GM18951 (cell line): ENCODE measurements around the gene C1QTNF9B.

Experiments
- POLR2A ChIP-seq: IDR thresholded peaks from 4 replicates; pipeline ENCODE4 v1.6.1; 2011; ENCODE audit warnings: mild to moderate bottlenecking; ENCODE audit not compliant: insufficient read length, insufficient read depth; ENCODE audit errors: extremely low read depth
- in situ Hi-C: fragments of 300-500 bp; cut with MboI; formaldehyde crosslinking; loops from one replicate; pipeline ENCODE4 v1.12.0; 2022; ENCODE audit warnings: low sequenced_read_pairs, mixed read lengths, inconsistent platforms; ENCODE audit not compliant: unreplicated experiment

Gene C1QTNF9B

DNA sequence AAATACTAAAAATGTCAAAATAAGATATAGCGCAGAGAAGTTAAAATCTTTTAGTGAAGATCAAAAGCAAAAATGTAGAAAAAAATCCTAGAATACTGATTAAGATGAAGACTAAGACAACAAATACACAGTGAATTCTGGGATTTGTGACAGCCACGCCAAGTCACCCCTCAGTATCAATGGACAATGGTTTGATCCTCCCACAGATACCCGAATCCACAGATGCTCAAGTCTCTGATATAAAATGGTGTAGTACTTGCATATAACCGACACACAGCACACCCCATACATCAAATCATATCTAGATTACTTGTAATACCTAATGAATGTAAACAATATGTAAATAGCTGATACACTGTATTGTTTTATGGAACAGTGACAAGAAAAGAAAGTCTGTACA is 14.0 kb downstream of the C1QTNF9B start:
- in situ Hi-C loops = loop anchor here (25.0 kb wide), 1 partner anchor 421 kb away; no protein-coding TSS in a partner anchor
- TF ChIP-seq POLR2A = no peak

DNA sequence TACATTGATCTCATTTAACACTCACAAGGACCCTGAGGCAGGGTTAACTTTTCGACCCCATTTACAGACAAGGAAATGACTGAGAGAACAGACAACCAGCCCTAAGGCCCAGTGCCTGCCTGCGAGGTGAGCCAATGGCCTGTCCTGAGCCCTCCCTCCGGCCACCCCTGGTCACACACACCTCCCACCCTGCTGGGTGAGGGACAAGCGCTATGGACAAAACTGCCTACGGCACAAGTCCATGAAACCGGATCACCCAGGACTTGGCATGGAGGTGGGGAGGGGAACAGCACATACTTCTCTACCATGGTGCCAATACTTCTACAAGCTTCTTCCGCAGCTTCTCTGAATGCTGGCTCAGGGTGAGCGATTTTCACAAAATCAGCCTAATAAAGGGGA is 15.9 kb downstream of the C1QTNF9B start:
- in situ Hi-C loops = loop anchor here (25.0 kb wide), 1 partner anchor 419 kb away; no protein-coding TSS in a partner anchor

DNA sequence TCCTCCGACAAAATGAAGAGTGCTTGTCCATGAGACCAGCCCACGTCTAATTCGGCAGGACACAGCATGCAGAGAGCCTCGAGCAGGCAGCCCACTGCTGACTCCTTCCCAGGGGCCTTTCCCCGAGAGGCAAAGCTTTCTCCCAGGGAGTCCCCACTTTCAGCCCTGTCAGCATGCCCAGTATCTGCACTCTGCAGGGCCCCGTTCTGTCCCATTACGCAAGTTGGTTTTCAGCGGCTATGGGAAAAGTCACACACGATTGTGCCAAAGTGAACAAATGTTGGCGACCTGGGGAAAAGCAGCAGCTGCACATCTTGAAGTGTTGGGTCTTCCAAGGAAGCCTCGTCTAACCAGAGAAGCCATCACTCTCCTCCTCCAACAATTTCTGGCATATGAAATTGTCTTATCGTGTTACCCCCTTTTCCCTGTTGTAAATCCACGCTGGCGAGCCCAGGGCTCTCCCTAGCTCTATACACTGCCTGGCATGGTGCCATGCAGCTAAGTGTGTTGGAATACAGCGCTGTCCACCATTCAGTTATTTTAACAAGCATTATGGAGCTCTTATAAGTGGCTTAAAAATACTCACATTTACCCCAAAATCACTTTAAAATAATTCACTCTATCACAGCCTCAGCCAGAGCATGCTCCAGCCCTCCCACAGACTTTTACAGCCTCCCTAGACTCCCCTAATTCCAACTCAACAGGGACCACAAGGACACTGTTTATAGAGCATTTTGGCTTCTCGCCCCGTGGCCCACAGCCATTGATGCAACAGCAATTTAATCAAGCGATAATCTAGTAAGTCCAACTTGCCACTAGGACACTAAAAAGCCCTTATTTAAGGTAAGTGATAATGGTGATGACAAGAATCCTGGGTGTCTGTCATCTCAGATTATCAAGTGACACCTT is 16.6 kb downstream of the C1QTNF9B start:
- in situ Hi-C loops = loop anchor here (25.0 kb wide), 1 partner anchor 418 kb away; no protein-coding TSS in a partner anchor

DNA sequence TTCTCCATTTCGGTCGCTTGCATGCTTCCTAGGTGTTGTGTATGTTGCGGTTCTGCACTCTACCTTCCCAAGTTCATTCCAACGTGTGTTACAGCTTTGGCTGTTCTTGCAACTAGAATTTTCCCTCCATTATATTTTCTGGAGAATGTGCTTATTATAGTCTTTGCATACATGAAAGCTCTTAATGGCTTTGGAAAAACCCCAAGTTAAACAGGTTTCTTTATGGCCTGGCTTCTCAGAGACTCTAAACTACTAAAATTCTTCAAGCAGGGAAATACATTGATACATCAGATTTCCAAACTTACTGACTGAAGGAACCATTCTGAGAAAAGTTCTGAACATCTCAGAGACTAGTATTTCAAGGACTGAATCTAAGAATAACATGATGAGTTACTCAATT is 20.0 kb downstream of the C1QTNF9B start:
- TF ChIP-seq POLR2A = no peak
- in situ Hi-C loops = loop anchor here (25.0 kb wide), 1 partner anchor 415 kb away; no protein-coding TSS in a partner anchor

DNA sequence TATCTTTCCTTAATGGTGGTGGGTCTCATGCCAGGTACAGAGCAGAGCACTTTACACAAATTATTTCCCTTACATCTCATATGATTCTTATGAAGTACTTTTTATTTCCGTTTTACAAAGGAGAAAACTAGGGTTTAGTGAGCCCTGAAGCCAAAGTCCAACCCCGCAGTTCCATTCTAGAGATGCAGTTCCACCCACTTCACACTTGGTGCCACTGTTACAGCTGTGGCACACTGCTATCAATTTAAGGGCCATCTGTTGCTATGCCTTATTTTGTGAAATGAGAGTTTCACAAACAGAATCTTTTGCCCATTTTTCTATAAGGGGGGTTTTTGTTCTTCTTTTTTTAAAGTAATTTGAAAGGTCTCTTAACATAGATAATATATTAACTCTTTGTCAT is 21.0 kb downstream of the C1QTNF9B start:
- in situ Hi-C loops = loop anchor here (25.0 kb wide), 1 partner anchor 414 kb away; no protein-coding TSS in a partner anchor
- TF ChIP-seq POLR2A = no peak

DNA sequence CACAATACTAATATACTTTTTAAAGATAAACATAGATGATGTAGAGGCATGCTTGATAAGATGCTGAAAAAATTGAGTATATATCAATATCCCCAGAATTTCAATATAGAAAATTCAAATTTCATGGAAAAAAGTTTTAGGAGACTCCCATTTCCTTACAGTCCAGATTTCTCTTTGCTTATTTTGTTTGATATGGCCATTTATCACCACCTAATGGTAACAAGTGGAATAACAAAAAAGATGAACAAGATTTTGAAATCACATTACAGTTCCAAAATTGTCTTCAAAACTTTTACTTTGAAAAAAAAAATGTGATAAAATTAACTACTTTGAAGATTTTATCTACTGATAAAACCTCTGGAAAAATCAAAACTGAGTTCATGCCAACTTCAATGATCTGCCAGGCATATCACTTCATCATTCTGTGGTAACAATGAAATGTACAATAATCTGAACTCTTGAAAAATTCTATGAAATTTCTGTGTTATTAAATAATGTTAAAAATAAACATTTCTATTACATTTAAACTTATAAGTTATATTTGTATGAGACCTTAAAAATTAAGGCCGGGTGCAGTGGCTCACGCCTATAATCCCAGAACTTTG is 25.6 kb downstream of the C1QTNF9B start:
- TF ChIP-seq POLR2A = no peak
- in situ Hi-C loops = no loop called here

DNA sequence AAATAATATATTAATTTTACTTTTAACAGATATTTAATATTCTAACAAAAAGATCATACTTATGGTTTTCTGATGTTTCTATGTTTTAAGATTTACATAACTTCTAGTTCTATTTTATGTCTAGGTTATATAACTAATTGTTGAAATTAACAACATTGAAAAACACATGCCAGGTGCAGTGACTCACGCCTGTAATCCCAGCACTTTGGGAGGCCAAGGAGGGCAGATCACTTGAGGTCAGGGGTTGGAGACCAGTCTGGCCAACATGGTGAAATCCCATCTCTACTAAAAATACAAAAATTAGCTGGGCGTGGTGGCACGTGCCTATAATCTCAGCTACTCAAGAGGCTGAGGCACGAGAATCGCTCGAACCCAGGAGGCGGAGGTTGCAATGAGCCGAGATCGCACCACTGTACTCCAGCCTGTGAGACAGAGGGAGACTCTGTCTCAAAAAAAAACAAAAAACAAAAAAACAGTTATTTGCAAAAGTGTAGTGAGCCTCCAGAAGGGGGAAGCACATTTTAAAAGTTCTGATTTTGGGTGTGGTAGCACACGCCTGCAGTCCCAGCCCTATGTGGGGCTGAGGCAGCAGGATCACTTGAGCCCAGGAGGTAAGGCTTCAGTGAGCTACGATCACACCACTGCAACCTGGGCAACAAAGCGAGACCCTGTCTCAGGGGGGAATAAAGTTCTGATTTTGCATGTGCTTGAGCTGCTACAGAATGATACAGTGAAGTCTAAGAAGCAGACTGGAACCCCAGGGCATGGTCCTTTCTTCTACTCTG is 26.8 kb downstream of the C1QTNF9B start:
- in situ Hi-C loops = no loop called here
- TF ChIP-seq POLR2A = no peak

DNA sequence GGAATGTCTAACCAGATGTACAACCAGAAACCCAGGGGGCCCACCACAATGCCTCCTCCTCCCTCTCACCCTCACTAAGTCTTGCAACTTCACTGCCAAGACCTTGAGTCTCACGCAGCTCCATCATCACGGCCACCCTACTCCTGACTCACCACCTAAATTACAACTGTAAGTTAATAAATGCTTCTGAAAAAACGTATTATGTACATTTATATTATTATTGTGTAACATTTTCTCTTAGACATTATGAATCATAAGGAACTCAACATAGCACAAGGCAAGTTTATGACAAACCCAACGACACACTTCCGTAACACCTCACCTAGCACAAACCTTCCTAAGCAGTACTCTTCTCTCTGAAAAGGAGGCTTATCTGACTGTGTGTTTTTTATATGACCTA is 28.8 kb downstream of the C1QTNF9B start:
- in situ Hi-C loops = no loop called here
- no peak for TF ChIP-seq POLR2A

DNA sequence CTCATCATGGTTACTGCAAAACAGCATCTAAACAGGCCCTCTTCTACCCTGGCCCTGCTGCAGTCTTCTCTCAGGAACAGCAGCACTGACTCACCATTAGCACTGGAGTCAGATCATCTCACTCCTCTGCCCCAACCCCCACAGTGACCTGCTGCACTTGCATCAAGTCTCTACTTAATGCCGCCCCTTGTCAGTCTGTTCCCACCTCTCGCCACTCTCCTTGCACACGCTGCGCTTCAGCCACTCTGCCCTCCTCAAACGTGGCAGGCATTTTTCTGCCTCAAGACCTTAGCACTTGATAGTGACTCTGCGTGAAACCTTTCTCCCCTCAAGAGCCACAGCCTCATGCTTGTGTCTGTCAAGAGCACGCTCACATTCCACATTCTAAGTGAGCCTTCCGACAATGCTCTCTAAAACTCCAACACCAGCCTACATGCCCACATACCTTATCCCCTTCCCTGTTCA is 30.2 kb downstream of the C1QTNF9B start:
- in situ Hi-C loops = no loop called here
- no peak for TF ChIP-seq POLR2A

DNA sequence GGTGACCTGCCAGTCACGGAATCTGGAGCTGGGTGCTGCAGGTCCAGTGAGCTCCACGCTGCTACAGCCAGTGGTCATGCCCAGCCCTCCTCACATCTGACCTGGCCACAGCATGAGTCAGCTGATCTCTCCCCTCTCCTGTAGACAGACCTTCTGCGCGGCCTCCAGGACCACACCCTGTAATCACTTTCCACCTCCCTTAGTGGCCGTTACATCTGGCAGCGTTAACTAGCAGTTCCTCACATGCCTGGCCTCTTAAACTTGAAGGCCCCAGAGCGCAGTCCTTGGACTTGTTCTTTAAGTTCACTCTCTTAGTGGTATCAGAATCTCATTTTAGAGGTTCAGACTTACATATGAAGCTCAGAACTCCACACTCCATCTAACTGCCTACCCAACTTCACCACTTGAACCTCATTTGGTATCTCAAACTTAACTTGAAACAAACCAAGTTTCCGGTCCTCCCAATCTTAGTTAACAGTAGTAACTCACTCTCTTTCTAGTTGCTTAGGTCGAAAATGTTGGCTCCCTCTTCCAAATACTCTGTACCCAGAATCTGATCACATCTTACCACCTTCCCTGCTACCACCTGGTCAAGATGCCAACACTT is 30.8 kb downstream of the C1QTNF9B start:
- in situ Hi-C loops = no loop called here
- no peak for TF ChIP-seq POLR2A

DNA sequence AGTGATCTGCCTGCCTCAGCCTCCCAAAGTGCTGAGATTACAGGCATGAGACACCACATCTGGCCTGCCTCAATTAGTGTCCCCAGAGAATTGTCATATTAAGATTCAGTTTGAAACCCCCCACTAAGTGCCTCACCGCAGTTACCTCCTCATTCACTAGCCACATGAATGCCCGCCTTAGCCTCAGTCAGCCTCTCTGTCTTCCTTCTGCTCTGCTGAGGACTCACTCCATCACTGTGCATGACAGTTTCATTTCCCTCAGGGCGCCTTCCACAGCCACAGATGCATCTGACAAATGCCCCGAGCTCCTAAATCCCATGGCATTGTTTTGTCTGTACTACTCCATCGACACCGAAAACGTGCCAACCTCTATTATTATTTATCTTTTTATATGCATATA is 31.4 kb downstream of the C1QTNF9B start:
- TF ChIP-seq POLR2A = no peak
- in situ Hi-C loops = no loop called here

DNA sequence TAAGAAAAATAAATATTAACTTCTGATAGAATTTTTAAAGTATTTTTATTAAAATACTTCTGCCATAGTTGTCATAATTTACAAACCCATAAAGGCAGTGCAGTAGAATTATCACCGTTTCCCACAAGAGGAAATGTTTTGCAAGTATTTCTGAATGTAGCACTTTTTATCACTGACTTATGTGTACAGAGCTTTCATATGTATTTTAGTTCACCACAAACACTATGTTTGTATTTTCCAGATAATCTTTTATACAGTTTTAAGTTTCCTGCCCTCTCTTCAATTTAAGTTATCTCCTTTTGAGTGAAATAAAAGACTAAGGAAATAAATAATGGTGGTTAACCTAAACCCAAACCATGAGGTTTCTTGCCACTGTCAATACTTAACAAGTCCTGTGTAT is 32.3 kb downstream of the C1QTNF9B start:
- in situ Hi-C loops = no loop called here
- TF ChIP-seq POLR2A = no peak

DNA sequence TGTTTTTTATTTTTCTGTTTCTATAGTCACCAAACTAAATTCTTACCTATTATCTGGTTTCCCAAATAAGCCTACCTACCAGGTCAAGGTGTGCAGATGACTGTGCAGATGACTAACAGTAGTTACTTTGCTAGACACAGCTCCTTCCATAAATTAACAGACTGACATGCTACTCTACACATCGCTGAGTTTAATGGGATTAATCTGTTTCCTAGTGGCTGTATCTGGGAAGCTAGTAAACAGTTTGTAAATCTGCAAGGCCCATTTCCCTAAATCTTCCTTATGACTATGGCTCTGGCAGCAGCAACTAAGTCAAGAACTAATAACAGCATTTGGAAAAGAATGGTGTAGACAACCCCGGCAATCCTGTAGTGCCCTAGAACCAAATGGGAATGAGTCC is 36.0 kb downstream of the C1QTNF9B start:
- in situ Hi-C loops = no loop called here
- no peak for TF ChIP-seq POLR2A
